Stimulated activated CD4-positive, alpha-beta T cell treated with anti-CD3 and anti-CD28 coated beads, Interleukin-2, amount 100 ng/mL, for 24 hours (primary cell): ENCODE data around the gene GPAT3.
"Not testable (repeated sequence)": the region's sequence is repeated elsewhere in the genome, so short reads cannot be mapped to it uniquely, and the experiment has no call there.

Experiments used
- DNase-seq, 2 donors: peaks; one replicate each; pipeline ENCODE4 v3.0.0-alpha.2; 2020

Gene GPAT3

DNA sequence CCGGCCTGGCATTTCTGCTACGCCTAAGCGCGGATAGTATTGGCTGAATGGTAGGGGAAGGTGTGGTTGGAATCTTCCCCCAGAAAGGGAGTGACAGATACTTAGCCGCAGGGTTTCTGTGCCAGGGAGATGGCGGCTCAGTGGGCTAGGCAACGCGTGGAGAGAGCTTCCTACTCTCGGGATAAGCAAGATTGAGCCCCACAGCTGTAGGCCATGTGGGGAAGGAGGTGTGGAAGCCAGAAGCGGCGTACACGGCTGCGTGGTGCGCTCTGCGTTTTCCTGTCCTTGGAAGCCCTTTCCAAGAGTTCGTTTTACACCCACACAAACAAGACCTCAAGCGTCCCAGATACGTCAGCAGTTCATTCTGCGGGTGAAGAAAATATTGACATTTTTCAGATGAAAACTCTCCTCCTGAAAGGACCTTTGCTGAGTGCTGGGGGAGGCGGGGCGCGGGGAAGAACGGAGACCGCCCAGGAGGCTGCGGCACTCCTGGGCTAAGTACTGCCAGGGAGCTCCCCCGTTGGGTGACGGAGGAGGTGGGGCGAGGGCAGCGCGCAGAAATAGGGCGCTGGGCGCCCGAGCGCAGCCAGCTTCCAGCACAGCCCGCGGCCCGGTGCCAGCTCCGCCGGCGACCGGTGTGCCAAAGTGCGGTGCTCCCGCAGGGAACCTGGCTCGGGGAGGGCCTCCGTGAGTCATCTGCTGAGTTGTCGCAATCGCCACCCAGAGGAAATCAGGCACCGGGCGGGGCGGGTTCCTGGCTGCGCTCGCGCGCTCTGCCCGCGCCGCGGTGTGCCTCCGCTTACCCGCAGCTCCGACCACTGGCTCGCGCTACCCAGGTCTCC, at the start of gene GPAT3:
GPAT3 (plus strand) TSS at position 589 of the 842 bp plus-strand sequence. CDS start 515 bp downstream, outside the sequence.
- peak; percentile 74 to 81 for DNase-seq

DNA sequence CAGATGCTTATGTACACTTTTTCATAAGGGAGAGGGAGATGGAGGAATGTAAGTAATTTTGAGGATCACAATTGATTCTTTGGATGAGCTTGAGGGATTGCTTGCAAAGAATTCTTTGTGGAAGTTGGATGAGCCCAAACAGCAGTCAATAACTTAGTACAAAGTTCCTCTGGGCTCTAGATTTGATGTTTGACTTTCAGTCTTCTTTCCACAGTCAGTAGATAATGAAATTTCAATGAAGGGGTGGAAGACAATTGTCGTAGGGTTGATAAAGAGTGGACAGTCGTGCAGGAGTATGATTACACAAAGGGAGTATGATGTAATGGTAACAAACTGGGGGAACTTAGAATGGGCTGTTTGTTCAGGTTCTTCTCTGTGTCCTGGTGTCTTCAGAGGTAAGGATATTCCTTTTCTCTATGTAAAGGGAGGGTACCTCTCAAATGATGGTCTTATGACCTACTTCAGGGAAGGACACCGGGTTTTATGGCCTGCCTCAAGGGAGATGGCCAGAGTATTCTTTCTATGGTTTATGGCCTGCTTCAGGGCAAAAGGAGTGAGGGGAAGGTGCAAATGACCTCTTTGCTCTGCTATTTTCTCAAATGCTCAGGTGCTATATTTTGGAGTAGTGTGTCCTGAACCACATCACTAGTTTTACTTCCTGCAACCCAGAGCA, 49.3 kb upstream of the GPAT3 start:
- no peak for DNase-seq

DNA sequence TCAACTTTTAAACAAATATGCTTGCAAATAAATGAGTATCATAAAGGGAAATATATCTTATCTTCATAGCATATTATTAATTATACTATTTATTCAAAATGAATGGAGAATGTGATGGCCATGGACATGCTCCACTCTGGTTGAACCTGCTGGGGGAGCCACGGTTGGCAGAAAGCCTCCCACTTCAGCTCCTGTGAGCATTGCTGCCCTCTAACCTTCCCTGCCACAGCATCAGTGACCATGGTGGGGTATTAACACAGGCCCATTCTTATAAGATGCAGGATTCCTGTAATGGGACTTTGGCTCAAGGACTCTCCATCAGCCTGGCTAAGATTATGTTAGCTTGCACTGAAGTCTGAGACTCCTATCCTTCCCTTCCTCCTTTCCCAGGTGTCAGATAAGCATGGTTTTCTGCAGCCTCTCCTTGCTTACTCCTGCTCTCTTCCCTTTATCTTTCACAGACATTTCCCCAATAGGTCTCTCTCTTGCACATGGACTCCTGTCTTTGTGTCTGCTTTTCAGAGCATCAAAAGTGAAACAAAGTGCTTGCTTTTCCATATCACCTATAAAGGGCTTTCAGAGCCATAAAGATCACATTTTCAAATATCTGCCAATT, 46.1 kb upstream of the GPAT3 start:
- DNase-seq: no peak

DNA sequence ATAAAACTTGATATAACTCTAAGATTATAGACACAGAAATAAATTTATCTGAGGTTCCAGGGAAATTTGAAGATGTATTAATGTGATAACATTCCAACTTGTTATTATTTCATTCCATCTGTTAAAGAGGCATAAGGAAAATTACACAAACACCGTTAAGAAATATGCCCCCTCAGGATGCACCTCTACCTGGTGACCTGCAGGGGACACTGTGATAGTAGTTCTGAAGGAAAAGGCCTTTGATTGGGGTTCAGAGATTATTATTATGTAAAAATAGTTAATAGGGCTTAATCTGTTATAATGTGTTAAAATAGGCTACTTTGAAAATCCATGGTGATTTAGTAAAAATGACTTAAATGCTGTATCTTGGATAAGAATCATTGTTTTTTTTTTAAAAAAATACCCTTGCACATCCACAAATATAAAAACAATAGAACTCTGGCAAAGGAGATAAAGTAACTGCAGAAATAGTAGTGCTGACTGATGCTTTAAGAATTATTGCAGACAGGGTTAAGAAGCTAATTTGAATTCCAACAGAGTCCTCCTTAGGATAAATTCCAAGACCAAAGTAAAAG, 44.9 kb upstream of the GPAT3 start:
- no peak for DNase-seq

DNA sequence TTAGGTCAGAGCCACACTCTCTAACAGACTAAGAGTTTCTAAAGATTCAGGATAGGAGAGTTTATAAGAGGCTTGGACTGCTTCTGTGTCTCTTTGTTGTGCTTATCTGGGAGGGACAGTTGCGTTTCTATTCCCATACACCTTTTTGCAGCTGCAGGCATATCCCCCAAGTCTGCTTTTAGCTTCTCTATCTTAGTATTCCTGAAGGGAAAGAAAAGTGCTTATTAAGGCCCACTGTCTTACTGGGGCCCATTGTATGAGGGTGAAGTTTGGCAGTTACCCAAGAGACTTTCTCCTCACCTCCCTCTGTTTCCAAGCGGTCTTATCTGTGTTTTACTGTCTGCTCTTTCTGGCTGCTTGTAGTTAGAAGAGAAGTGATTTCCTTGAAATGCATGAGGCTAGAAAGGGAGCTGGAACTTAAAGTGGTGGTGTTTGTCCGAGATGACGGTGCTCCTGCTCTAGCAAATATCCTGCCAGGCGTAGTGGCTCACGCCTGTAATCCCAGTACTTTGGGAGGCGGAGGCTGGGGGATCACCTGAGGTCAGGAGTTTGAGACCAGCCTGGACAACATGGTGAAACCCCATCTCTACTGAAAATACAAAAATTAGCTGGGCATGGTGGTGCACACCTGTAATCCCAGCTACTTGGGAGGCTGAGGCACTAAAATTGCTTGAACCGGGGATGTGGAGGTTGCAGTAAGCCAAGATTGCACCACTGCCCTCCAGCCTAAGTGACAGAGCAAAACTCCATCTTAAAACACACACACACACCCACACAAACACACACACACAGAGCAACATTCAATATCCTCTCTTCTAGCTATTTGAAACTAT, 39.6 kb upstream of the GPAT3 start:
- not testable (repeated sequence) for DNase-seq

DNA sequence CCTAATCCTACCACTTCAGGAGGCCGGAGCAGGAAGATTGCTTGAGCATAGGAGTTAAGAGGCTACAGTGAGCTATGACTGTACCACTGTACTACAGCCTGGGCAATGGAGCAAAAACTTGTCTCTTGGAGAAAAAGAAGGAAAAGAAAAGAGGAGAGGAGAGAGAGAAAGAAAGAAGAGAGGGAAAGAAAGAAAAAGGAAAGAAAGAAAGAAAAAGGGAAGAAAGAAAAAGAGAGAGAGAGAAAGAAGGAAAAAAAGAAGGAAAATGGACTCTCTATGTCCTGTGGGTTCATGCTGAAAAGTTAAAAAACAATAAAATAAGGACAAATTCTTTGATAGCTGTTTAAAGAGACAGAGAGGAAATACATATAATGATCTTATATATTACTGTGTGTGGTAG, 37.7 kb upstream of the GPAT3 start:
- no peak for DNase-seq

DNA sequence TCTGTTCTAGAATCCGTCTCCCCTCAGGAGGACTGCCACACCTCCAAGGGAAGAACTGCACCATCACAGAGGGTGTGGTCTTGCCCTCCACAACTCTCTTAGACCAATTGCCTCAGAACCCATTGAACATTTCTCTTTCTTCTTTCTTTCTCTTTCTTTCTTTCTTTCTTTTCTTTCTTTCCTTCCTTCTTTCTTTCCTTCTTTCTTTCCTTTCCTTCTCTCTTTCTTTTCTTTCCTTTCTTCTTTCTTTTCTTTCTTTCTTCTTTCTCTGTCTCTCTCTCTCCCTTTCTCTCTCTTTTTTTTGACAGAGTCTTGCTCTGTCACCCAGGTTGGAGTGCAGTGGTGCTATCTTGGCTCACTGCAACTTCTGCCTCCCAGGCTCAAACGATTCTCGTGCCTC, 34.2 kb upstream of the GPAT3 start:
- DNase-seq: not testable (repeated sequence)

GRCh38 chr4:83503974-83504373, 31.9 kb upstream of the GPAT3 start:
- no peak for DNase-seq

GRCh38 chr4:83504503-83504902, 31.4 kb upstream of the GPAT3 start:
- no peak for DNase-seq

GRCh38 chr4:83504996-83505395, 30.9 kb upstream of the GPAT3 start:
- no peak for DNase-seq

DNA sequence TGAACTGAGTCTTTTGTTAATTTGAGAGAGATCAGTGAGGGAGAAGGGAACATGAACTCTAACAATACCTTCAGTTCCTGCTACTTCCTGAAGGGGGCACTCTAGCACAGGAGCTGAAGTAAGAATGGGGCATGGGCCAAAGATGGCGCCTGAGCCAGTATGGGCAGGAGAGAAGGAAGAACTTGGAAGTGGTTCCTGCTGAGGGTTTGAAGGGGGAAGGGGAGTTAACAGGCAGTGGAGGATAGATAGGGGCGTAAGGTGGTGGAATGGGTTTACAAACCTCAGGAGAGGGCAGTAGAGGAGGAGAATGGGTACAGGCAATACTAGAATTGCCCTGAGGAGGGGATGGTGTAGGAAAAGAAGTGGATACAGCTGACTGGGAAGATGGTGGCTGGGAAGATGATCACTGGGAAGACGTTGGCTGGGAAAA, 26.7 kb upstream of the GPAT3 start:
- peak; percentile 54 to 64 for DNase-seq

GRCh38 chr4:83510442-83510841, 25.5 kb upstream of the GPAT3 start:
- DNase-seq: no peak

DNA sequence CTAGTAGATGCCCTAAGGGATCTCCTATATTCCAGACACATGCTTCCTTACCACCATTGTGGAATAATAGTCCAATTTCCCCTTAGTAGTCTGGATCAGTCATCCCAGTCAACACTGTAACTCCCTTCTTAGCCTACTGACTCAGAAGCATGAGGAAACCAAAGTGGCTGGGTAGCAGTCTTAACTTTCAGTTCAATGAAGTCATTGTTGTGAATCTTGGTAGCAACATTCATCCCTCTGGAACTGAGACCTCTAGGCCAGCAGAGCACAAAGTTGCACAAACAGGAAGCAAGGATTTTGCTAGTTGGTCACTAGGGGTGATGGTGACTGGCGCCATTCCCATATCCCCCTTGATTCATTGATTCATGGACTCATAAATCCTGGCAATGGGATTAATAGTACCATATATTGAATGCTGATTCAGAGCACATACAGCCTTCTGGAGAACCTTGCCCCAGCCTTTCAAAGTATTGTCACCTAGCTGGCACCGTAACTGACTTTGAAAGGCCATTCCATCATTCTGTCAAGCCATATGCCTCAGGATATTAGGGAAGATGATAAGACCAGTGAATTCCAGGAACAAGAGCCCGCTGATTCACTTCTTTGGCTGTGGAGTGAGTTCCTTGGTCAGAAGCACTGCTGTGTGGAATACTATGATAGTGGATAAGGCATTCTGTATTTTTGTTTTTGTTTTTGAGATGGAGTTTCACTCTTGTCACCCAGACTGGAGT, 19.7 kb upstream of the GPAT3 start:
- DNase-seq: no peak

GRCh38 chr4:83522239-83522638, 13.7 kb upstream of the GPAT3 start:
- no peak for DNase-seq

DNA sequence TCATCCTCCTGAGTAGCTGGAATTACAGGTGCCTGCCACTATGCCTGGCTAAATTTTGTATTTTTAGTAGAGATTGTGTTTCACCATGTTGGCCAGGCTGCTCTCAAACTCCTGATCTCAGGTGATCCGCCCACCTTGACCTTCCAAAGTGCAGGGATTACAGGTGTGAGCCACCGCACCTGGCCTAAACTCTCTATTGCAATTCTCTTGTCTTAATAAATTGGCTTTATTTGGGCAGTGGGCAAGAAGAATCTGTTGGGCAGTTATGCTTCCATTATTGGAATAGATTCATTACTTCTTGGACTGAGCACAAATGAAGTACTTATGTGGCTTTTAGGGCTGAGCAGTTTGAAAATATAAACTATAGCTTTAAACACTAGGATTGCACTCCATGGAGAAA, 8.2 kb upstream of the GPAT3 start:
- DNase-seq: no peak

DNA sequence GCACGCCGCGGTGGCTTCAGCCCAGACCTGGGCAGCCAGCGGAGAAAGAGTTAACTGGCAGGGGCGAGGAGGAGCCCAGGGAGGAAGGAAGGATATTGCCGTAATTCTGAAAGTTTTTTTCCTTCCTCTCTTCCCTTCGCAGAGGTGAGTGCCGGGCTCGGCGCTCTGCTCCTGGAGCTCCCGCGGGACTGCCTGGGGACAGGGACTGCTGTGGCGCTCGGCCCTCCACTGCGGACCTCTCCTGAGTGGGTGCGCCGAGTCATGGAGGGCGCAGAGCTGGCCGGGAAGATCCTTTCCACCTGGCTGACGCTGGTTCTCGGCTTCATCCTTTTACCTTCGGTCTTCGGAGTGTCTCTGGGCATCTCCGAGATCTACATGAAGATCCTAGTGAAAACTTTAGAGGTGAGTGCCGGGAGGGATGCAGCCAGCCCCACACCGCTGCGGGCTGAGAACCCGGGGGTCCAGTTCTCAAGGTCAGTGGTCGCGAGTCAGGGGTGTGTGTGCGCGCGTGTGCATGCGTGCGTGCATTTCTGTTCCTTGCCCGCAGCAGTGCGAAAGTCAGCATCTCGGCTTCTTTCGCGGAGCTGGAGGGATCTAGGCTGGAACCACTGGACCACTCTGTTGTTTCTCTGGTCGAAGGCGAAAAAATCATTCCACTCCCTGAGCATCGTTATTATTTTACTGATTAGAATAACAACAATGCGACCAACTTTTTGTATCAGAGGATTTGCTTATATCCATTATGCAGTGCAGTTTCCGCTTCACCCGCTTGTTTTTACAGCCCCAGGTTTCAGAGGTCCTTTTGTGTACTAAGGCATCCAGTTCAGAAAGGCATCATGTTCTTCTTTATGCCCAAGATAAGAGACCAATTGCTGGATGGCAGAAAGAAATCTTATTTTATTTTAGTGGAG, 709 bp downstream of the GPAT3 start:
- DNase-seq: peak; percentile 10 to 22

- no peak for DNase-seq
These were observed 6.3 kb downstream of the GPAT3 start for GRCh38 chr4:83542225-83542624.

DNA sequence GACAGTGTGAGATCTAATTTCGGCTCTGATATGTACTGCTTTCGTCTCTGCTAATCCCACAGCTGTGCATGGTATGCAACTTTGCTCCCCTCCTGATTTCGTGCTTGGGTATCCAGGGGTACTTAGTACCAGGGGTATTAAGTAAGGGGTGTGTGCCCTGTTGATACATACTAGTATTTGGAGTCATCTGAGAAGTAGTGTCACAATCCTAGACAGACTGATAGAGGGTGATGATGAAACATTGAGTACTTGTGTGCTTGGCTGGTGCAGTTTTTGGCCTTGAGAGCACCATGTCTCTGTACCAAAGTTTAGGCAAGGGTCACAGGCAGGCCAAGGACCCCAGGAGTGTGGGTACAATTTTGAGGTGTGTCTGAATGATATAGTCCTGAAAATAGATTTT, 10.9 kb downstream of the GPAT3 start:
- DNase-seq: no peak

- peak; percentile 64 to 73 for DNase-seq
These were observed 12.4 kb downstream of the GPAT3 start for GRCh38 chr4:83548151-83548905.

- no peak for DNase-seq
These were observed 16.2 kb downstream of the GPAT3 start for GRCh38 chr4:83552083-83552482.
